ENCODE measurements around the gene RGS3. TPM values are rescaled to one million over a fixed set of nuclear protein-coding genes. Genes with fewer than 3 reads are reported as not detected.

RGS3 gene
- total RNA-seq (2022) (70.8 and 71.1 TPM in 2 replicates), Bru-seq, nascent RNA (percentile 81 among the genes with signal in this experiment), BruChase-seq, experiment 1, labeled RNA remaining after a 2-hour chase (percentile 79 among the genes with signal in this experiment), BruChase-seq, experiment 2, labeled RNA remaining after a 6-hour chase (percentile 76 among the genes with signal in this experiment)
- long read RNA-seq, full-length matches to known transcripts = 14 of 58 reads
- long read RNA-seq, partial matches to known transcripts = 18 of 58 reads
- long read RNA-seq, other reads (novel, unspliced or antisense) = 26 of 58 reads

DNA sequence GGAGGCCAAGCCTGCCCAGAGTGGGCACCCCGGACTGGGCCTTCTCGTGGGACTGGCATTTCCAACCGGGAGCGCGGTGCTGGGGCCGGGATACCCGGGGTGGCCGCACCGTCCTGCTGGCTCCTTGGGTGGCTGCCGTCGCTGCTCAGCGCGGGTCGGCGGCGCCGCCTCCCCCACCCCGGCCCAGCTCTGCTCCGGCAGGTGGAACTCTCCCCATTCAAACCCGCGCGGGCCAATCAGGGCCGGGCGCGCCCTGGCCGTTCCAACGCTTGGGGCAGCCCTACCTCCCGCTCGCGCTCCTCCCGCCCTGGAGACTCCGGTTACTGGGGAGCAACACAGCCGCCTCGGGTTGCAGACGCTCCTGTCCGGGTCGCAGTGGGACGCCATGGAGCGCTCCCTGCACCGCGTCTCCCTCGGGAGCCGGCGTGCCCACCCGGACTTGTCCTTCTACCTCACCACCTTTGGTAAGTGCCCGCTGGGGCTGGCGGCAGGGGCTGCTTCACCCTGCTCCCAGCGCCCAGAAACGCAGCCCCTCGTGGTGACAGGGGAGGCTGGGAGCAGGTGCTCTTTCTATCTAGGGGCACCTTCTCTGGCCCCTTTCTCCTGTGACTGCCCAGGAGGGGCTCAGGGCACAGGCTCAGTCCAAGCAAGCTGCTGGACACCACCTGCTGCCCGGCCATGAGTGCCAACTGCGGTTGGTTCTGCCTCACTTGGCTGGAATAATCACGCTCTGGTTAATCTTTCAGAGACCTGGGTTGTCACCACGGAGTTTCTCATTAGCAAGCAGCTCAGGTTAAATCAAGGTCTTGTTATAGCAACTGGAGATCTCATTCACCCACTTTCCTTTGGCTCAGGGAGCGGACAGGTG, at the start of gene RGS3:
Gene RGS3, plus strand, starts transcription at position 310 of the 868 bp plus-strand sequence. Its CDS starts 76 bp downstream, at position 386.
- H3K9me3 Mint-ChIP-seq (ENCODE audit: unreplicated experiment) = no peaks in the 10 kb centered on the region
- H3K4me1 Mint-ChIP-seq (ENCODE audit: low read depth, unreplicated experiment) = peaks cover 36% of the 10 kb centered on the region
- Histone ChIP-seq H3K36me3 (ENCODE audit: control insufficient read depth, insufficient read depth, low read length) (no peaks in the 10 kb centered on the region), H3K4me1 (peaks cover 30% of the 10 kb centered on the region), H3K9me3 (no peaks in the 10 kb centered on the region), H3K27me3 (replicated peaks; ENCODE audit: control insufficient read depth, insufficient read depth, low read length) (no peaks in the 10 kb centered on the region), H3K4me3 (ENCODE audit: low read depth, low read length) (peak within 1 kb of the TSS; percentile 83)
- POLR2A ChIA-PET = interaction anchor here (0.5 to 1.6 kb wide), 11 partner anchors 9 to 134 kb away, joined by 3 to 22 read pairs (median 3); partner anchors contain the start of genes C9orf43 and POLE3
- TSS peak; percentile 47 for BruUV-seq (replicated peaks)
- peak within 1 kb of the TSS; percentile 90 for H3K27ac Mint-ChIP-seq (ENCODE audit: unreplicated experiment)
- no peaks in the 10 kb centered on the region for H3K27me3 Mint-ChIP-seq (ENCODE audit: insufficient read depth, unreplicated experiment)
- intact Hi-C loops (cut with micrococcal nuclease; ENCODE audit: unreplicated experiment) = loop anchor here (1.0 to 5.0 kb wide), 2 partner anchors 8 to 54 kb away; no protein-coding TSS in a partner anchor
- TF ChIP-seq, protein P1, sequence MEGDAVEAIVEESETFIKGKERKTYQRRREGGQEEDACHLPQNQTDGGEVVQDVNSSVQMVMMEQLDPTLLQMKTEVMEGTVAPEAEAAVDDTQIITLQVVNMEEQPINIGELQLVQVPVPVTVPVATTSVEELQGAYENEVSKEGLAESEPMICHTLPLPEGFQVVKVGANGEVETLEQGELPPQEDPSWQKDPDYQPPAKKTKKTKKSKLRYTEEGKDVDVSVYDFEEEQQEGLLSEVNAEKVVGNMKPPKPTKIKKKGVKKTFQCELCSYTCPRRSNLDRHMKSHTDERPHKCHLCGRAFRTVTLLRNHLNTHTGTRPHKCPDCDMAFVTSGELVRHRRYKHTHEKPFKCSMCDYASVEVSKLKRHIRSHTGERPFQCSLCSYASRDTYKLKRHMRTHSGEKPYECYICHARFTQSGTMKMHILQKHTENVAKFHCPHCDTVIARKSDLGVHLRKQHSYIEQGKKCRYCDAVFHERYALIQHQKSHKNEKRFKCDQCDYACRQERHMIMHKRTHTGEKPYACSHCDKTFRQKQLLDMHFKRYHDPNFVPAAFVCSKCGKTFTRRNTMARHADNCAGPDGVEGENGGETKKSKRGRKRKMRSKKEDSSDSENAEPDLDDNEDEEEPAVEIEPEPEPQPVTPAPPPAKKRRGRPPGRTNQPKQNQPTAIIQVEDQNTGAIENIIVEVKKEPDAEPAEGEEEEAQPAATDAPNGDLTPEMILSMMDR (IDR thresholded peaks at IDR 0.05; ENCODE audit: insufficient read depth in 1 of 2, low read depth in 1 of 2, low read length in 1 of 2, severe bottlenecking in 1 of 2, unreplicated experiment in 1 of 2) = peak in 1 of 2 experiments; percentile 13
- peak; percentile 91 to 93 for DNase-seq
- peak within 1 kb of the TSS; percentile 94 for H3K4me3 Mint-ChIP-seq (ENCODE audit: unreplicated experiment)
- CTCF ChIA-PET = interaction anchor here (0.6 to 2.4 kb wide), 5 partner anchors 9 to 194 kb away, joined by 3 to 11 read pairs (median 3); partner anchors contain the start of genes C9orf43 and POLE3
- H3K36me3 Mint-ChIP-seq (ENCODE audit: insufficient read depth, unreplicated experiment) = peaks cover 19% of the 10 kb centered on the region

DNA sequence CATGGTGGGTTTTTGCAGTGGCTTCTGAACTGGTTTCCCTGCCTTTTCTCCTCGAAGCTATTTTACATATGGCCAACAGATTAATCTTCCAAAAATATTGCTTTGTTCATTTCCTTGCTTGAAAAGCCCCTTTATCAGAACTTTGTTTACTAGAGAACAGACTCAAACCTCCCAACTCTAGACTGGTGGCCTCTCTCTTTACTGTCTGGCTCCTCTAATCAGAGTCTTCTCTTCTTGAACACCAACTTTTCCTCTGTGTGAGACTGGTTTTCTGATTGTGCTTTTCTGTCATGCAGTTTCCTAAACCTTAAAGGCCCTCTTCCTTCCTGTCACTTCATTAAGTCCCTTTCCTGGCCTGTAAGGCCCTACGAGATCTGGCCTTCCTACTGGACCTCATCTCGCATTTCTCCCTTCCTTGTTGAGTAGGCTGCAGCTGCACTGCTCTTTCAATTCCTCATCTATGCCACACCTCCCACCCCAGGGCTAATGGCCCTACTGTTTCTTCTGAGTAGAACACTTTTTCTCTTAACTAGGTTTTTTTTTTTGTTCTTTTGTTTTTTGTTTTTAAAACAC, 47.3 kb upstream of the RGS3 start:
- Mint-ChIP-seq H3K27me3 (ENCODE audit: insufficient read depth, unreplicated experiment) (no peaks in the 10 kb centered on the region), H3K4me3 (ENCODE audit: unreplicated experiment) (no peak overlapping the region), H3K9me3 (ENCODE audit: unreplicated experiment) (no peaks in the 10 kb centered on the region), H3K4me1 (ENCODE audit: low read depth, unreplicated experiment) (no peaks in the 10 kb centered on the region), H3K36me3 (ENCODE audit: insufficient read depth, unreplicated experiment) (no peaks in the 10 kb centered on the region), H3K27ac (ENCODE audit: unreplicated experiment) (no peak overlapping the region)
- DNase-seq = no peak
- Histone ChIP-seq H3K27me3 (replicated peaks; ENCODE audit: control insufficient read depth, insufficient read depth, low read length) (no peaks in the 10 kb centered on the region), H3K9me3 (no peaks in the 10 kb centered on the region), H3K4me3 (ENCODE audit: low read depth, low read length) (no peak overlapping the region), H3K4me1 (0 out of 2 replicates have a peak, but pooled peaks cover 3% of the 10 kb centered on the region), H3K36me3 (ENCODE audit: control insufficient read depth, insufficient read depth, low read length) (no peaks in the 10 kb centered on the region)
- ChIA-PET POLR2A (no interaction called here), CTCF (interaction anchor here (0.5 kb wide), 1 partner anchor 38 kb away, joined by 6 read pairs; no protein-coding TSS in a partner anchor)
- intact Hi-C loops (cut with micrococcal nuclease; ENCODE audit: unreplicated experiment) = no loop called here
- BruUV-seq (replicated peaks) = no TSS peak
- TF ChIP-seq, protein P1 (IDR thresholded peaks at IDR 0.05; ENCODE audit: insufficient read depth in 1 of 2, low read depth in 1 of 2, low read length in 1 of 2, severe bottlenecking in 1 of 2, unreplicated experiment in 1 of 2) = no peak

DNA sequence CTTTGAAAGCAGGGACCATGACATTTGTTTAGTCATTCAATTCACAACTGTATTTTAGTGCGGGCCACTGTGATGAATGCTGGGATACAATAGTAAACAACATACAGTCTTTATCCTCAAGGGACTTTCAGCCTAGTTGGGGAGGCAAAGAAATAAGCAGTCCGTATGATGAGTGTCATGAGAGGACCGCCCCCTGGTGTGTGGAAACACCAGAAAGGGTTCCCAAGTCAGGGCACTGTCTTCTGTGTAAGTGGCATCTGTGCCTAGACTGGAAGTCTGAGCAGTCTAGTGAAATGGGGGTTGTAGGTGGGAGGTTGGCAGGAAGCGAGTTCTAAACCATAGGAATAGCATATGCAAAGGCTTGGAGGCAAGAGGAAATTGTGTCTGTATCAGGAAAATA, 46.2 kb upstream of the RGS3 start:
- H3K4me1 Mint-ChIP-seq (ENCODE audit: low read depth, unreplicated experiment) = no peaks in the 10 kb centered on the region
- TF ChIP-seq, protein P1 (IDR thresholded peaks at IDR 0.05; ENCODE audit: insufficient read depth in 1 of 2, low read depth in 1 of 2, low read length in 1 of 2, severe bottlenecking in 1 of 2, unreplicated experiment in 1 of 2) = peak in 1 of 2 experiments; percentile 11
- no peak overlapping the region for H3K4me3 Mint-ChIP-seq (ENCODE audit: unreplicated experiment)
- CTCF ChIA-PET = no interaction called here
- H3K36me3 ChIP-seq (ENCODE audit: control insufficient read depth, insufficient read depth, low read length) = no peaks in the 10 kb centered on the region
- H3K27me3 ChIP-seq (replicated peaks; ENCODE audit: control insufficient read depth, insufficient read depth, low read length) = no peaks in the 10 kb centered on the region
- no peak for DNase-seq
- no peaks in the 10 kb centered on the region for H3K9me3 Mint-ChIP-seq (ENCODE audit: unreplicated experiment)
- no peak overlapping the region for H3K4me3 ChIP-seq (ENCODE audit: low read depth, low read length)
- H3K27me3 Mint-ChIP-seq (ENCODE audit: insufficient read depth, unreplicated experiment) = no peaks in the 10 kb centered on the region
- BruUV-seq (replicated peaks) = no TSS peak
- H3K27ac Mint-ChIP-seq (ENCODE audit: unreplicated experiment) = no peak overlapping the region
- no peaks in the 10 kb centered on the region for H3K4me1 ChIP-seq
- intact Hi-C loops (cut with micrococcal nuclease; ENCODE audit: unreplicated experiment) = no loop called here
- H3K36me3 Mint-ChIP-seq (ENCODE audit: insufficient read depth, unreplicated experiment) = no peaks in the 10 kb centered on the region
- no peaks in the 10 kb centered on the region for H3K9me3 ChIP-seq
- POLR2A ChIA-PET = no interaction called here
